AG09319 (cell line): ENCODE measurements around the gene IMPG2.

Experiments
- DNase-seq: peaks from one replicate; pipeline ENCODE4 v3.0.0-alpha.2; 2010; ENCODE audit warnings: low read depth; ENCODE audit errors: extremely low read depth
- CTCF ChIP-seq: IDR thresholded peaks from 2 replicates; pipeline ENCODE4 v1.5.1; 2011; ENCODE audit warnings: low read depth, mild to moderate bottlenecking, inconsistent platforms, low read length, moderate library complexity

The IMPG2 gene

GRCh38 chr3:101240719-101241399 lies 79.5 kb downstream of the IMPG2 start:
- no peak for TF ChIP-seq CTCF
- no peak for DNase-seq

GRCh38 chr3:101235048-101235447 lies 85.3 kb downstream of the IMPG2 start:
- no peak for TF ChIP-seq CTCF
- no peak for DNase-seq

GRCh38 chr3:101230618-101231017 lies 89.8 kb downstream of the IMPG2 start:
- TF ChIP-seq CTCF = no peak
- no peak for DNase-seq

GRCh38 chr3:101229681-101230080 lies 90.7 kb downstream of the IMPG2 start:
- no peak for DNase-seq
- peak; percentile 6 for TF ChIP-seq CTCF

- DNase-seq = no peak
- no peak for TF ChIP-seq CTCF
These were observed 91.9 kb downstream of the IMPG2 start for GRCh38 chr3:101228441-101228840.

- no peak for DNase-seq
- no peak for TF ChIP-seq CTCF
These were observed 95.6 kb downstream of the IMPG2 start for GRCh38 chr3:101224739-101225138.

GRCh38 chr3:101223016-101223415 lies 97.4 kb downstream of the IMPG2 start:
- no peak for TF ChIP-seq CTCF
- no peak for DNase-seq
